Measurements from ENCODE around the gene SRSF2.
"Not testable (repeated sequence)": the region's sequence is repeated elsewhere in the genome, so short reads cannot be mapped to it uniquely, and the experiment has no call there.

SRSF2 gene

DNA sequence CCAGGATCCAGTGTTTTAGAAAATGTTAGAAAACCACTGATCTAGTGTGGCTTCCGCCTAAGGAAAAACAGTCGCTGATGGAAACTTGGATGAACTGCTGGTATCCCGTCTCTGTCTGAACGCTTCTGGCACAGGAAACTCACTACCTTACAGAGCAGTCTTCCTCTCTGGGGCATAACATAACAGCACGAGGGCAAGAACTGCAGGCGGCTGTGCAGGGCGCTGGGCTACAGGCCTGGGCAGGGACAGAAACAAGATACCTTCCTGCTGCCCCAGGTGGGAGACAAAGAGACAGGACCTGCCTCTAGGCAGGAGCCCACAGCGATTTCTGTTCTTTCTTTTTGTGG, 36.9 kb downstream of the SRSF2 start:
- DNase-seq = no peak

GRCh38 chr17:76698466-76698977, 38.6 kb downstream of the SRSF2 start:
- DNase-seq = not testable (repeated sequence)

GRCh38 chr17:76697702-76698465, 39.2 kb downstream of the SRSF2 start:
- DNase-seq = no peak

- no peak for DNase-seq
Observed at GRCh38 chr17:76696763-76697701, 40.1 kb downstream of the SRSF2 start.

DNA sequence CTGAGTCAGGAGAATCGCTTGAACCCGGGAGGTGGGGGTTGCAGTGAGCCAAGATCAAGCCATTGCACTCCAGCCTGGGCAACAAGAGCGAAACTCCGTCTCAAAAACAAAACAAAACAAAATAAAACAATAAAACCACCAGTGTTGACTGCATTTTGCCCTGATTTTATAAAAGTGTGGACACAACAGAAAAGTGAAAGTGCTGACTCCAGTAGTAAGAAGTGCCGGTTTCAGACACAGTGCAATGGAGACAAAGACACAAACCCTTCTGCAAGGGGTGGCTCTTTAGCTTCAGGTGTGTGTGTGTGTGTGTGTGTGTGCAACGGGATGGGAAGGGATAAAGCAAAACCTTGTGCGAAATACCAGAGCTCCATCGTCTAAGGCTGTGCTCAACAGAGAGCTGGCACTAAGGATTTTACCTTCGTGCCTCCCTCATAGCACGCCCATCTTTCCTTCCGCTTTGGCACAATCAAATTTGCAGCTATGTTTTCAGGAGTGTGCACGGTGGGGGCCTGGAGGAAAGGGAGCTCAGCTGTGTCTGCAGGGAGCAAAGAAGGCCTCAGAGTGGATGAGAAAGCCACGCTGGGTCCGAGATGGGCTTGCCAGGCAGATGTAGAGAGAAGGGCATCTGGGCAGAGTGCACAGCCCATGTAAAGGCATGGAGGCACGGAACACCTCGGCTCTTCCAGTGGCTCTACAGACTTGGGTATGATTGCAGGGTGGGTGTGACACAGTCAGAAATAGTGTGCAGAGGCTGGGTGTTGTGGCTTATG, 41.9 kb downstream of the SRSF2 start:
- DNase-seq = no peak

DNA sequence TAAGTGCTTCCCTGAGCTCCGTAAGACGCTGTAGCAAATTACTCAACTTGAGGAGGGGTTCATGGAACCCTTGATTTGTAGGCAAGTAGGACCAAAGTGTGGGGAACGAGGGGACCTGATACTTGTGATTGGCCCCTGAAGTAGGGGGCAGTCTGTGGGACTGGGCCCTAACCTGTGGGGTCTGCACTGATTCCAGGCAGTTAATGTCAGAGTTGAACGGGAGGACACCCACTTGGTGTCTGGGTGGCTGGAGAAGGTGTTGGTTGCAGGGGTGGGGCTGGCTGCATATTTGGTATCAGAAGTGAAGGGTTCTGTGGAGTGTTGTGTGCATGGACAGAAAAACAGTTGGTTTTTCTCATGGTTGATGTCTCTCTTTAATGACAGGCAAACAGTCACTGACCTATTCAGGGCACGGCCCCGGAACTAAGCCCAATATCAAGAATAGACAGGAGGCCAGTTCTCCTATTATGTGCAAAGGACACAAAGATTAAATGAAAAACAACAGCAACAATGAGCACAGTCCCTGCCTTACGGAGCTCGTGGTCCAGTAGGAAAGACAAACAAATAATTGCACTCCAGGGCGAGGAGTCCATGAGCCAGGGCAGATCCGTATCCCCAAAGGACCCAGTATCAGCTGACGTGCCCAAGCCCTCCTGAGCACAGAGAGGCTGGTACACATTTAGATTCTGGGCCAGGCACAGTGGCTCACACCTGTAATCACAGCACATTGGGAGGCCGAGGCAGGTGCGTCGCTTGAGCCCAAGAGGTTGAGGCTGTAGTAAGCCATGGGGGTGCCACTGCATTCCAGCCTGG, 45.5 kb downstream of the SRSF2 start:
- no peak for DNase-seq

DNA sequence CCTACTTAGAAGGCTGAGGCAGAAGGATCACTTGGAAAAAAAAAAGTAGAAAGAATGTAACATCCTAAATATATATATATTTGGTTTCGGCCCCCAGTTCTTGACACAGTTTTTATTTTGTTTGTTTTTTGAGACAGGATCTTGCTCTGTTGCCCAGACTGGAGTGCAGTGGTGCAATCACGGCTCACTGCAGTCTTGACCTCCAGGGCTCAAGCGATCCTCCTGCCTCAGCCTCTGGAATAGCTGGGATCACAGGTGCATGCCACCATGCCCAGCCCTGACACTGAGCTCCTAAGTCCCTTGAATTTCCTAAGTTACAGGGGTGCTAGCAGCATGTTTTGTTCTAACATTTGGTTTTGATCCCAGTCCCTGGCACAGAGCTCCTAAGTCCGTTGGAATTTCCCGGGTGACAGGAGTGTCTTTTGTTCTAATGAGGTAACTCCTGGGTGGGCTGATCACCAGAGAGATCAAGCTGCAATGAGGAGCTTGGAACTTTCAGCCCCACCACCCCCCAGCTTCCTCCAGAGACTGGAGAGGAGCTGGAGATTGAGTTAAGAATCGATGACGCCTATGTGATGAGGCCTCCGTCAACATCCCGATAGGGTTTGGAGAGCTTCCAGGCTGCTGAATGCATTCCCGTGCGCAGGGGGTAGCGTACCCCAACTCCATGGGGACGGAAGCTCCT, 46.4 kb downstream of the SRSF2 start:
- DNase-seq = no peak

- DNase-seq = no peak
Observed at GRCh38 chr17:76689859-76690258, 47.3 kb downstream of the SRSF2 start.

- DNase-seq = no peak
Observed at GRCh38 chr17:76688165-76688622, 48.9 kb downstream of the SRSF2 start.

- no peak for DNase-seq
Observed at GRCh38 chr17:76687298-76688164, 49.6 kb downstream of the SRSF2 start.

DNA sequence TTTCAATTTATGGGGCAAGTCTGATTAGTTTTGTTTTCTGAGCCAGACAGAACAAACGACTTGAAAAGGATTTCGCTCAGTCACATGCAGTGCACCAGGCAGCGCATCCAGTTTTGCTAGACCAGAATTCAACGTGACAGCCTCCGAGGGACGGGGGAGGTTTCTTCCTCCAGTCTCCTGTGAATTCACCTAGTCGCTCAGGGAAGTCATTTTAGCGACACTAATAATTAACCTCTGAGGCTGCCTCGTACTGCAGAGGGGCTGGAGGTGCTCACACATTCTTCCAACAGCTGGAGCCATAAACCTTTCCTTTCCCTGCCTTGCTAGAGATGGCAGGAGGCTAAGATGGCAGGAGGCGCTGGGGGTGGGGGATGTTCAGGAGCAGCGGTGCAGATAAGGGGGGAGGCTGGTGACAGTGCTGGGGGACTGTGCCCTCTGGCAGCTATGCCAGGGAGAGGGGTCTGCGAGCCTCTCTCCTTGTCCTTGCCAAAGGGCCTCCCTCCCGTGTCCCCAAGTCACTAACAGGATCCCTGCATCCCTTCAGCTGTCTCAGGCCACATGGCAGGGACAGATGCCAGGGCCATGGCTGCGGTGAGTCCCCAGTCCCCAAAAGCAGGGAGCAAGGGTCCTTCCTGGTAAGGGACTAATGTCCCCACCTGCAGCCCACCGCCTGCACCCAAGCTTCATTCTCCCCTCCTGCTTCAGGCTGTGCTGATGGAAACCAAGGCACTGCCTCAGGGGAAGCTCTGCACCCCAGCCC, 50.4 kb downstream of the SRSF2 start:
- DNase-seq = no peak

- DNase-seq = no peak
Observed at GRCh38 chr17:76685846-76686245, 51.3 kb downstream of the SRSF2 start.

DNA sequence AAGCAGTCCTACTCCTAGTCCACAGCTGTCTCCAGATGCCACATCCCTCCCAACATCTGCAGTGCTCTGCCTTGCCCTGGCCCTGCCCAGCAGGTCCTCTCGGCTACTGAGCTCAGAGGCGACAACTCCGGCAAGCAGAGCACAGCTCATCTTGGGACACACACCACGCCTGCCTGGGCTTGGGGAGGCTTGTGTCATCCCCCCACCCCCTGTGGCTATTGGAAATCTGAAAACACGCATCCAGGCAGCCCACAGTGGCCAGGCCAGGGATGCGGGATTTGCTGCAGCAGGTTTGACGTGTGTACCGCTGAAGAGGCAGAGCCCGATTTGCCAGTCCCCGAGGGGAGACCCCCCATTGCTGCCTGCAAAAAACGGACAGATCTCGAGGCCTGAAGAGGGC, 51.8 kb downstream of the SRSF2 start:
- DNase-seq = no peak

DNA sequence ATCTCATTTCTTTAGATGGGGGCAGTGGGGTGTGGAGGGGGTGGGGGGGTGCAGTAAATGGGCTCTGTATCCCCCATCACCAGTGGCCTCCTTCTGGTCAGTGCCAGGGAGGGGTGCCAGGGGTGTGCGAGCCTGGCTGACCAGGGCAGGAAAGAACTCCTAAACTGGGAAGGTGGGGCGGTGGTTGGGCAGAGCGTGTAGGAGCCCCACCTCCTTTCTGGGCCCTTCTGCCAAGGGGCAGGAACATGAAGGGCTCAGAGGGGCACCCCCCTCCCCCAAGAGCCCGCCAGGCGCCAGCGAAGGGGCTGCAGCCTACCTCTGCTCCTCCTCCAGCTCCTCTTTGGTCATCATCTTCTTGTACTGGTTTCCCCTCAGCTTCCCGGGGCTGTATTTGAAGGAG, 52.4 kb downstream of the SRSF2 start:
- no peak for DNase-seq
